SK-N-SH treated with all-trans-retinoic acid at 6 μM for 48 hours (cell line): ENCODE measurements around the gene PAK4.
A peak's percentile ranks its signal among the peaks of the same experiment; 100 is the strongest.

ENCODE experiments used
- ATAC-seq: fragments of 200-7000 bp; cut with Tn5 transposase; 3 replicates; pipeline ENCODE4 v1.9.1; 2020; ENCODE audit warnings: mild to moderate bottlenecking, moderate library complexity
- ARNTL ChIP-seq: fragments of 450-650 bp; formaldehyde crosslinking; IDR thresholded peaks from 2 replicates; pipeline ENCODE4 v1.5.0; 2020; ENCODE audit warnings: low read depth, mild to moderate bottlenecking, moderate library complexity, borderline replicate concordance
- BACH2 ChIP-seq: fragments of 250-450 bp; sonication (Bioruptor Pico); IDR thresholded peaks from 2 replicates; pipeline ENCODE4 v1.9.0; 2021; ENCODE audit warnings: mild to moderate bottlenecking, borderline replicate concordance
- CSDC2 ChIP-seq: fragments of 250-450 bp; sonication (Bioruptor Pico); IDR thresholded peaks from 2 replicates; pipeline ENCODE4 v1.5.0; 2020; ENCODE audit warnings: mild to moderate bottlenecking, moderate library complexity
- ESRRG ChIP-seq: fragments of 250-450 bp; sonication (Bioruptor Pico); IDR thresholded peaks from 2 replicates; pipeline ENCODE4 v1.6.1; 2021; ENCODE audit warnings: mild to moderate bottlenecking
- GLIS3 ChIP-seq: fragments of 250-450 bp; sonication (Bioruptor Pico); IDR thresholded peaks from 2 replicates; pipeline ENCODE4 v1.5.0; 2020; ENCODE audit warnings: mild to moderate bottlenecking, moderate library complexity
- ISL1 ChIP-seq: fragments of 250-450 bp; sonication (Bioruptor Pico); IDR thresholded peaks from 2 replicates; pipeline ENCODE4 v2.1.2; 2022; ENCODE audit warnings: mild to moderate bottlenecking, moderate library complexity
- OSR1 ChIP-seq: fragments of 250-450 bp; sonication (Bioruptor Pico); IDR thresholded peaks from 2 replicates; pipeline ENCODE4 v1.8.0; 2022; ENCODE audit warnings: moderate library complexity, mild to moderate bottlenecking, inconsistent platforms
- PPARA ChIP-seq: fragments of 250-450 bp; sonication (Bioruptor Pico); IDR thresholded peaks from 2 replicates; pipeline ENCODE4 v1.5.0; 2020; ENCODE audit warnings: mild to moderate bottlenecking, borderline replicate concordance
- RARB ChIP-seq: fragments of 250-450 bp; sonication (Bioruptor Pico); IDR thresholded peaks from 2 replicates; pipeline ENCODE4 v1.8.0; 2021; ENCODE audit warnings: mild to moderate bottlenecking, moderate library complexity
- SNAI2 ChIP-seq: fragments of 250-450 bp; sonication (Bioruptor Pico); IDR thresholded peaks from 2 replicates; pipeline ENCODE4 v1.5.0; 2020; ENCODE audit warnings: mild to moderate bottlenecking, moderate library complexity
- TCF4 ChIP-seq: fragments of 250-450 bp; sonication (Bioruptor Pico); IDR thresholded peaks from 2 replicates; pipeline ENCODE4 v1.8.0; 2021; ENCODE audit warnings: mild to moderate bottlenecking, moderate library complexity, borderline replicate concordance
- TOX ChIP-seq: fragments of 250-450 bp; sonication (Bioruptor Pico); IDR thresholded peaks from 2 replicates; pipeline ENCODE4 v1.8.0; 2021; ENCODE audit warnings: mild to moderate bottlenecking, moderate library complexity, borderline replicate concordance
- ZC3H10 ChIP-seq: fragments of 250-450 bp; sonication (Bioruptor Pico); IDR thresholded peaks from 2 replicates; pipeline ENCODE4 v1.5.1; 2021; ENCODE audit warnings: mild to moderate bottlenecking, moderate library complexity
- ZFP3 ChIP-seq: fragments of 250-450 bp; sonication (Bioruptor Pico); IDR thresholded peaks from 2 replicates; pipeline ENCODE4 v1.5.0; 2020; ENCODE audit warnings: mild to moderate bottlenecking, moderate library complexity
- ZFP30 ChIP-seq: fragments of 450-650 bp; formaldehyde crosslinking; IDR thresholded peaks from 2 replicates; pipeline ENCODE4 v1.5.0; 2022; ENCODE audit warnings: mild to moderate bottlenecking, moderate library complexity
- ZNF565 ChIP-seq: fragments of 450-650 bp; formaldehyde crosslinking; conservative IDR thresholded peaks from 2 replicates; pipeline ENCODE4 v1.5.0; 2020; ENCODE audit warnings: low read depth, mild to moderate bottlenecking, moderate library complexity
- ZNF70 ChIP-seq: fragments of 450-650 bp; formaldehyde crosslinking; IDR thresholded peaks from 2 replicates; pipeline ENCODE4 v1.5.0; 2020; ENCODE audit warnings: mild to moderate bottlenecking, moderate library complexity
- ZNF8 ChIP-seq: fragments of 450-650 bp; formaldehyde crosslinking; IDR thresholded peaks from 2 replicates; pipeline ENCODE4 v1.5.0; 2020; ENCODE audit warnings: mild to moderate bottlenecking, moderate library complexity
- TF ChIP-seq, protein P1 (sequence below): fragments of 250-450 bp; sonication (Bioruptor Pico); IDR thresholded peaks from 2 replicates; pipeline ENCODE4 v1.8.0; 2021; ENCODE audit warnings: low read depth, mild to moderate bottlenecking, moderate library complexity, borderline replicate concordance
- TF ChIP-seq, protein P2 (sequence below): fragments of 250-450 bp; sonication (Bioruptor Pico); IDR thresholded peaks from 2 replicates; pipeline ENCODE4 v1.5.0; 2020; ENCODE audit warnings: mild to moderate bottlenecking, moderate library complexity
- TF ChIP-seq, protein P3 (sequence below): fragments of 250-450 bp; sonication (Bioruptor Pico); IDR thresholded peaks from 2 replicates; pipeline ENCODE4 v1.5.1; 2020; ENCODE audit warnings: low read depth, mild to moderate bottlenecking, moderate library complexity
- TF ChIP-seq, protein P4 (sequence below): fragments of 250-450 bp; sonication (Bioruptor Pico); IDR thresholded peaks from 2 replicates; pipeline ENCODE4 v1.5.1; 2021; ENCODE audit warnings: mild to moderate bottlenecking, moderate library complexity

The PAK4 gene

DNA sequence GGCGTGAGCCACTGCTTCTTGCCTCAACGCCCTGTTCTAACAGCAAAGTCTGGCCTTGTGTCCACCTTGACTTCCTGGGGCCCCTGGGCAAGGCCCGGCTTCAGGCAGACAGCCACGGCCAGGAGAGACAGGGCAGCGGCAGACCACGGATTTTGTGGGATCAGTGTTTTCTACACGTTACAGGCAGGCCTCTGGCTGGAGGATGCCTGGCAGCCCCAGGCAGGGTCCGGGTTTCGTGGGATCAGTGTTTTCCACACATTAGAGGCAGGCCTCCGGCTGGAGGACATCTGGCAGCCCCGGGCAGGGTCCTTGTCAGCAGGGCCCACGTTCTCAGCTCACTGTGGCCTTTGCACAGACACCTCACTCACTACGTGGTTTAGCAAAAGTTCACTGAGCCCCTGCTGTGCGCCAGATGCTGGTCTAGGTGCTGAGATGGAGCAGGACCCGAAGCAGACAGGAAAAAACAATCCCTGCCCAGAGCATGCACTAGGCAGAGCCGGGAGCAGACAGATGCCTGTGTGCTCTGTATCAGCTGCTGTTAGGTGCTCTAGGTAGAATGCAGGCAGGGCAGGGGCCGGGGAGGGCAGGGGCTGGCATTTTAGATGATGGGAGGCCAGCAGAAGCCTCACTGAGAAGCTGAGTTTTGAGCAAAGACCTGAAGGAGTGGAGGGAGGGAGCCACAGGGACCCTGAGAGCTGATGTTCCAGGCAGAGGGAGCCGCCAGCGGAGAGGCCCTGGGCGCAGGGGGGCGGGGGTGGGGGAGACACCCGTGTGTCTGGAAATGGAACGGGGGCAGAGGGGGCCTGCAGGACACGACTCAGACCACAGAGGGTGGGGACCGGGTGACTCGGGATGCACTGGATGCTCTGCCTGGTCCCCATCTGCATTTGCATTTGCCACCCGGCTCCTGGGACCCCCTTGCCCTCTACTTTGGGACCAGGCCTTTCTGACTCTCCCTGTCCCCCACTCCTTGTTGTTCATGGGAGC is 46.2 kb downstream of the PAK4 start:
- no peak for ATAC-seq
- TF ChIP-seq TCF4 (CRISPR knock-in tag) = peak; percentile 62; the same call in 1 of the 2 replicates
- TF ChIP-seq, protein P1, sequence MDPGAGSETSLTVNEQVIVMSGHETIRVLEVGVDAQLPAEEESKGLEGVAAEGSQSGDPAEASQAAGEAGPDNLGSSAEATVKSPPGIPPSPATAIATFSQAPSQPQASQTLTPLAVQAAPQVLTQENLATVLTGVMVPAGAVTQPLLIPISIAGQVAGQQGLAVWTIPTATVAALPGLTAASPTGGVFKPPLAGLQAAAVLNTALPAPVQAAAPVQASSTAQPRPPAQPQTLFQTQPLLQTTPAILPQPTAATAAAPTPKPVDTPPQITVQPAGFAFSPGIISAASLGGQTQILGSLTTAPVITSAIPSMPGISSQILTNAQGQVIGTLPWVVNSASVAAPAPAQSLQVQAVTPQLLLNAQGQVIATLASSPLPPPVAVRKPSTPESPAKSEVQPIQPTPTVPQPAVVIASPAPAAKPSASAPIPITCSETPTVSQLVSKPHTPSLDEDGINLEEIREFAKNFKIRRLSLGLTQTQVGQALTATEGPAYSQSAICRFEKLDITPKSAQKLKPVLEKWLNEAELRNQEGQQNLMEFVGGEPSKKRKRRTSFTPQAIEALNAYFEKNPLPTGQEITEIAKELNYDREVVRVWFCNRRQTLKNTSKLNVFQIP = no peak
- TF ChIP-seq ESRRG (CRISPR knock-in tag) = no peak

DNA sequence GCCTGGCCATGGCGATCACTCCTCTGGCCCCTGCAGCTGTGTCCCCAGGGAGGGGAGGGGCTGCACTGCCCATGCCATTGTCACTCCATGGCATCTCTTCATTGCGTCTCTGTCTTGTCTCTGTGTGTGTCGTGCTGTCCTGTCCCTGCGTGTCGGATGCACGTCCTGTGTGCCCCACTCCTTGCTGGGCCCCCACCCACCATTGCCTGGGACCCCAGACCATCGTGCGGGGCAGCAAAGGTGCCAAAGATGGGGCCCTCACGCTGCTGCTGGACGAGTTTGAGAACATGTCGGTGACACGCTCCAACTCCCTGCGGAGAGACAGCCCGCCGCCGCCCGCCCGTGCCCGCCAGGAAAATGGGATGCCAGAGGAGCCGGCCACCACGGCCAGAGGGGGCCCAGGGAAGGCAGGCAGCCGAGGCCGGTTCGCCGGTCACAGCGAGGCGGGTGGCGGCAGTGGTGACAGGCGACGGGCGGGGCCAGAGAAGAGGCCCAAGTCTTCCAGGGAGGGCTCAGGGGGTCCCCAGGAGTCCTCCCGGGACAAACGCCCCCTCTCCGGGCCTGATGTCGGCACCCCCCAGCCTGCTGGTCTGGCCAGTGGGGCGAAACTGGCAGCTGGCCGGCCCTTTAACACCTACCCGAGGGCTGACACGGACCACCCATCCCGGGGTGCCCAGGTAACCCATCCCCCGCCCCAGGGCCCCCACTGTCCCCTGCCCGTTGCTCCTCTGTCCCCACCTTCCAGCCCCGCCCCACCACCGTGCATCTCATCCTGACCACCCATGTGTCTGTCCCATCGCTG is 47.3 kb downstream of the PAK4 start:
- TF ChIP-seq ZFP30 (no peak), ZNF565 (CRISPR knock-in tag) (no peak), BACH2 (CRISPR knock-in tag) (no peak), ZC3H10 (CRISPR knock-in tag) (no peak), RARB (no peak), SNAI2 (CRISPR knock-in tag) (no peak), ARNTL (CRISPR knock-in tag) (no peak), CSDC2 (CRISPR knock-in tag) (no peak), PPARA (CRISPR knock-in tag) (no peak), OSR1 (no peak), TCF4 (CRISPR knock-in tag) (no peak), GLIS3 (no peak), TOX (CRISPR knock-in tag) (no peak)
- TF ChIP-seq, protein P2, sequence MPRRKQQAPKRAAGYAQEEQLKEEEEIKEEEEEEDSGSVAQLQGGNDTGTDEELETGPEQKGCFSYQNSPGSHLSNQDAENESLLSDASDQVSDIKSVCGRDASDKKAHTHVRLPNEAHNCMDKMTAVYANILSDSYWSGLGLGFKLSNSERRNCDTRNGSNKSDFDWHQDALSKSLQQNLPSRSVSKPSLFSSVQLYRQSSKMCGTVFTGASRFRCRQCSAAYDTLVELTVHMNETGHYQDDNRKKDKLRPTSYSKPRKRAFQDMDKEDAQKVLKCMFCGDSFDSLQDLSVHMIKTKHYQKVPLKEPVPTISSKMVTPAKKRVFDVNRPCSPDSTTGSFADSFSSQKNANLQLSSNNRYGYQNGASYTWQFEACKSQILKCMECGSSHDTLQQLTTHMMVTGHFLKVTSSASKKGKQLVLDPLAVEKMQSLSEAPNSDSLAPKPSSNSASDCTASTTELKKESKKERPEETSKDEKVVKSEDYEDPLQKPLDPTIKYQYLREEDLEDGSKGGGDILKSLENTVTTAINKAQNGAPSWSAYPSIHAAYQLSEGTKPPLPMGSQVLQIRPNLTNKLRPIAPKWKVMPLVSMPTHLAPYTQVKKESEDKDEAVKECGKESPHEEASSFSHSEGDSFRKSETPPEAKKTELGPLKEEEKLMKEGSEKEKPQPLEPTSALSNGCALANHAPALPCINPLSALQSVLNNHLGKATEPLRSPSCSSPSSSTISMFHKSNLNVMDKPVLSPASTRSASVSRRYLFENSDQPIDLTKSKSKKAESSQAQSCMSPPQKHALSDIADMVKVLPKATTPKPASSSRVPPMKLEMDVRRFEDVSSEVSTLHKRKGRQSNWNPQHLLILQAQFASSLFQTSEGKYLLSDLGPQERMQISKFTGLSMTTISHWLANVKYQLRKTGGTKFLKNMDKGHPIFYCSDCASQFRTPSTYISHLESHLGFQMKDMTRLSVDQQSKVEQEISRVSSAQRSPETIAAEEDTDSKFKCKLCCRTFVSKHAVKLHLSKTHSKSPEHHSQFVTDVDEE (CRISPR knock-in tag) = no peak
- TF ChIP-seq, protein P3, sequence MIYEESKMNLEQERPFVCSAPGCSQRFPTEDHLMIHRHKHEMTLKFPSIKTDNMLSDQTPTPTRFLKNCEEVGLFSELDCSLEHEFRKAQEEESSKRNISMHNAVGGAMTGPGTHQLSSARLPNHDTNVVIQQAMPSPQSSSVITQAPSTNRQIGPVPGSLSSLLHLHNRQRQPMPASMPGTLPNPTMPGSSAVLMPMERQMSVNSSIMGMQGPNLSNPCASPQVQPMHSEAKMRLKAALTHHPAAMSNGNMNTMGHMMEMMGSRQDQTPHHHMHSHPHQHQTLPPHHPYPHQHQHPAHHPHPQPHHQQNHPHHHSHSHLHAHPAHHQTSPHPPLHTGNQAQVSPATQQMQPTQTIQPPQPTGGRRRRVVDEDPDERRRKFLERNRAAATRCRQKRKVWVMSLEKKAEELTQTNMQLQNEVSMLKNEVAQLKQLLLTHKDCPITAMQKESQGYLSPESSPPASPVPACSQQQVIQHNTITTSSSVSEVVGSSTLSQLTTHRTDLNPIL = no peak
- ATAC-seq = no peak

DNA sequence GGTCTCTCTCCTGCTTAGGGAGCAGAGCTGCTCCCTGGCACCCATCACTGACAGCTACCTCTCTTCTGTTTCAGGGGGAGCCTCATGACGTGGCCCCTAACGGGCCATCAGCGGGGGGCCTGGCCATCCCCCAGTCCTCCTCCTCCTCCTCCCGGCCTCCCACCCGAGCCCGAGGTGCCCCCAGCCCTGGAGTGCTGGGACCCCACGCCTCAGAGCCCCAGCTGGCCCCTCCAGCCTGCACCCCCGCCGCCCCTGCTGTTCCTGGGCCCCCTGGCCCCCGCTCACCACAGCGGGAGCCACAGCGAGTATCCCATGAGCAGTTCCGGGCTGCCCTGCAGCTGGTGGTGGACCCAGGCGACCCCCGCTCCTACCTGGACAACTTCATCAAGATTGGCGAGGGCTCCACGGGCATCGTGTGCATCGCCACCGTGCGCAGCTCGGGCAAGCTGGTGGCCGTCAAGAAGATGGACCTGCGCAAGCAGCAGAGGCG is 48.0 kb downstream of the PAK4 start:
- TF ChIP-seq ISL1 (no peak), ZNF70 (CRISPR knock-in tag) (no peak), ZNF8 (CRISPR knock-in tag) (no peak), ZFP3 (no peak), RARB (no peak)
- ATAC-seq = no peak

DNA sequence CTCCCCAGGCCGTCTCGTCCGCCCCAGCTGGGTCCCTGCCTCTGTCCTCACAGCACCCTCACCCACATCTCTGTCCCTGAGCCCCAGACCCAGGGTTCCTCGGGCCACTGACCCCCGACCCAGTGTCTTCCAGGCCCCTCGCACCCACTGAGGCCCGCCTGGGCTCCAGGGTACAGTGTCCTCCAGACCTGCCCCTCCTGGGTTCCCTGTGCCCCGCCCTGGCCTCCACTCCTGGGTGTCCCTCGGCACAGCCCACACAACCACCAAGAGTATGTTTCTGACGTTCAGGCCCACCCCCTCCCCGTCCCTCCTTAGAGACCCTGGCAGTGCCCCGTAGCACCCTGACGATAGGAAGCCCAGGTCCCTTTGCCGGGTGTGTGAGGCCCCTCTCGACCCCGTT is 48.6 kb downstream of the PAK4 start:
- TF ChIP-seq, protein P4, sequence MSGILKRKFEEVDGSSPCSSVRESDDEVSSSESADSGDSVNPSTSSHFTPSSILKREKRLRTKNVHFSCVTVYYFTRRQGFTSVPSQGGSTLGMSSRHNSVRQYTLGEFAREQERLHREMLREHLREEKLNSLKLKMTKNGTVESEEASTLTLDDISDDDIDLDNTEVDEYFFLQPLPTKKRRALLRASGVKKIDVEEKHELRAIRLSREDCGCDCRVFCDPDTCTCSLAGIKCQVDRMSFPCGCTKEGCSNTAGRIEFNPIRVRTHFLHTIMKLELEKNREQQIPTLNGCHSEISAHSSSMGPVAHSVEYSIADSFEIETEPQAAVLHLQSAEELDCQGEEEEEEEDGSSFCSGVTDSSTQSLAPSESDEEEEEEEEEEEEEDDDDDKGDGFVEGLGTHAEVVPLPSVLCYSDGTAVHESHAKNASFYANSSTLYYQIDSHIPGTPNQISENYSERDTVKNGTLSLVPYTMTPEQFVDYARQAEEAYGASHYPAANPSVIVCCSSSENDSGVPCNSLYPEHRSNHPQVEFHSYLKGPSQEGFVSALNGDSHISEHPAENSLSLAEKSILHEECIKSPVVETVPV = no peak
- TF ChIP-seq TOX (CRISPR knock-in tag) (no peak), ESRRG (CRISPR knock-in tag) (no peak), SNAI2 (CRISPR knock-in tag) (no peak), ZNF8 (CRISPR knock-in tag) (no peak), CSDC2 (CRISPR knock-in tag) (no peak), OSR1 (no peak), PPARA (CRISPR knock-in tag) (no peak), ZC3H10 (CRISPR knock-in tag) (no peak), TCF4 (CRISPR knock-in tag) (no peak), ZFP3 (no peak), ZFP30 (no peak)
- TF ChIP-seq, protein P3 = no peak
- TF ChIP-seq, protein P2 (CRISPR knock-in tag) = no peak
- ATAC-seq = no peak
